IPS-18a (cell line): ENCODE data around the gene CSNK2B.

Source experiments
- H3K27ac ChIP-seq: one replicate; pipeline ENCODE4 v1.5.1; 2013; ENCODE audit warnings: low read length
- H3K27me3 ChIP-seq: one replicate; pipeline ENCODE4 v1.6.1; 2013; ENCODE audit warnings: mild to moderate bottlenecking, low read length; ENCODE audit not compliant: control insufficient read depth, insufficient read depth
- H3K36me3 ChIP-seq: one replicate; pipeline ENCODE4 v1.6.1; 2013; ENCODE audit warnings: low read depth, low read length; ENCODE audit not compliant: control insufficient read depth
- H3K4me1 ChIP-seq: one replicate; pipeline ENCODE4 v1.6.1; 2013; ENCODE audit warnings: low read depth, low read length; ENCODE audit not compliant: control insufficient read depth
- H3K4me3 ChIP-seq: one replicate; pipeline ENCODE4 v1.5.1; 2013; ENCODE audit warnings: low read length
- H3K9ac ChIP-seq: one replicate; pipeline ENCODE4 v1.6.1; 2013; ENCODE audit warnings: mild to moderate bottlenecking, low read length, moderate library complexity
- H3K9me3 ChIP-seq: one replicate; pipeline ENCODE4 v1.6.1; 2013; ENCODE audit warnings: low read depth, low read length; ENCODE audit not compliant: control insufficient read depth

Gene CSNK2B

GRCh38 chr6:31658158-31658688 is 7.7 kb upstream of the CSNK2B start:
- Histone ChIP-seq H3K4me3 (no peak overlapping the region), H3K27me3 (no peaks in the 10 kb centered on the region), H3K9me3 (no peaks in the 10 kb centered on the region), H3K36me3 (peaks cover 6% of the 10 kb centered on the region), H3K4me1 (peaks cover 3% of the 10 kb centered on the region), H3K9ac (no peak overlapping the region), H3K27ac (no peak overlapping the region)

DNA sequence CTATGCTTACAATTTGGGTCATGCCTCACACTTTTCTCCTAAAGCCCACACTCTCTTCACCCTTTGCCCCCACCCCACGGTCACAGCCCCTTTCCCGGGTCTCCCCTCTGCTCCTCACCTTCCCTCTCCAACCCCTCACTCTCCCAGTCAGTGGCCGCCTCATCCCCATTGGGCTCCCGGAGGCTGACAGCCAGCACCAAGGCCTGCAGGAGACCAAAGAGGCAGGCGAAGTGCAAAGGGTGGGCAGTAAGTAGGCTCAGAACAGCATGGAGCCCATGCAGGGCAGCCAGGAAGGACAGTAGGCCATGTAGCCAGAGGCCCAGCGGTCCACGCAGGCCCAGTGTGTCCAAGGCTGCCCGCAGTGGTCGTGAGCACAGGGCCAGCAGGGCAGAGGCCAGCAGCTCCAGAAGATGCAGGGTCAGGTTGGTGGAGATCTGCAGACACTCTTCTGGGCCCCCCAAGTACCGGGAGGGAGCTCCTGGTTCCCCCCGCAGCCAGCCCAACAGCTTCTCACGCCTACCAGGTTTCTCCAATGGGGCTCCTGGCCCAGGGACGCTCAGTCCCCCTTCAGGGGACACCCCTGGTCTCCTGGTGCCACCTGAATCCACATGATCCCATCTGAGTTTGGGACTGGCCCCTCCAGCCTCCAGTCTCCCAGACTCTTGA is 6.8 kb upstream of the CSNK2B start:
- peaks cover 11% of the 10 kb centered on the region for H3K36me3 ChIP-seq
- peaks cover 6% of the 10 kb centered on the region for H3K4me1 ChIP-seq
- no peaks in the 10 kb centered on the region for H3K27me3 ChIP-seq
- H3K9me3 ChIP-seq, result no peaks in the 10 kb centered on the region
- H3K9ac ChIP-seq, result peak overlapping the region; percentile 81
- peak overlapping the region; percentile 69 for H3K4me3 ChIP-seq
- H3K27ac ChIP-seq, result no peak overlapping the region

DNA sequence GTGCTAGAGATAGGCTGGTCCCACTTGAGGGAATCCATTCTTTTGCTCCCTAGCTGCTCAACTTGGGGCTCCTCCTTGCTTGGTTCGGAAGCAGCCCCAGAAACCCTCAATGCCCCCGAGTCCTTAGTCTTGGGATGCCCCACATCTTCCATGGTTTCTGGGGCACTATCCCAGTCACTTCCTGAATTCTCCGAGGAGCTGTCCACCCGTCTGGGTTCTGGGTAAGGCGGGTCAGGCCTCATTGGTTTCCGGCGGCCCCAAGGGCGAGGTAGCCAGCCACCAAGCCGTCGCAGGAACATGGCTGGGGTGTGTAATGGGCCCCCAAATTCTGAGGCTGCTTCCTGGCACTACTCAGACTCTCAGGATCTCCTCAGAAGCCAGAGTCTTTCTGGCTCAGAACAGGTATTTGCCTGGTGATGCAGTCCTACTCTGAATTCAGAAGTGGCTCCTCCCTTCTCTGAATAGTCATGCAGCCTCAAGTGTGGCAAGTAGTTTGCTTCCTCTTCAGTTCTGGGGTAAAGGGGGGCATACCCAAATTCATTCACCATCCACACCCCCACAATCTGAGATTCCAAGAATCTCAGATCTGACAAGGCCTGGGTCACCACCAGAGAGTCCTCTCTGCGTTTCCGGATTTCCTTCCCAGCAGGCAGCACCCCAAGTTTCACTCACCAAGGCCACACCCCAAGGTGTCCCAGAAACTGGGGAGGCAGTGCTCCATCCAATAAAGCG is 6.1 kb upstream of the CSNK2B start:
- Histone ChIP-seq H3K4me3 (peak overlapping the region; percentile 69), H3K9ac (peak overlapping the region; percentile 81), H3K9me3 (no peaks in the 10 kb centered on the region), H3K36me3 (peaks cover 11% of the 10 kb centered on the region), H3K4me1 (peaks cover 6% of the 10 kb centered on the region), H3K27ac (peak overlapping the region; percentile 28), H3K27me3 (no peaks in the 10 kb centered on the region)

- no peaks in the 10 kb centered on the region for H3K9me3 ChIP-seq
- H3K36me3 ChIP-seq, result peaks cover 11% of the 10 kb centered on the region
- no peaks in the 10 kb centered on the region for H3K27me3 ChIP-seq
- peak within 1 kb of the TSS; percentile 69 for H3K4me3 ChIP-seq
- H3K9ac ChIP-seq, result peak within 1 kb of the TSS; percentile 81
- peaks cover 6% of the 10 kb centered on the region for H3K4me1 ChIP-seq
- peak within 1 kb of the TSS; percentile 64 for H3K27ac ChIP-seq
Measured at GRCh38 chr6:31660381-31661261, 5.3 kb upstream of the CSNK2B start, which contains the start of gene C6orf47. C6orf47 (minus strand) TSS chr6:31660778; CDS start chr6:31659947, 831 bp downstream.

DNA sequence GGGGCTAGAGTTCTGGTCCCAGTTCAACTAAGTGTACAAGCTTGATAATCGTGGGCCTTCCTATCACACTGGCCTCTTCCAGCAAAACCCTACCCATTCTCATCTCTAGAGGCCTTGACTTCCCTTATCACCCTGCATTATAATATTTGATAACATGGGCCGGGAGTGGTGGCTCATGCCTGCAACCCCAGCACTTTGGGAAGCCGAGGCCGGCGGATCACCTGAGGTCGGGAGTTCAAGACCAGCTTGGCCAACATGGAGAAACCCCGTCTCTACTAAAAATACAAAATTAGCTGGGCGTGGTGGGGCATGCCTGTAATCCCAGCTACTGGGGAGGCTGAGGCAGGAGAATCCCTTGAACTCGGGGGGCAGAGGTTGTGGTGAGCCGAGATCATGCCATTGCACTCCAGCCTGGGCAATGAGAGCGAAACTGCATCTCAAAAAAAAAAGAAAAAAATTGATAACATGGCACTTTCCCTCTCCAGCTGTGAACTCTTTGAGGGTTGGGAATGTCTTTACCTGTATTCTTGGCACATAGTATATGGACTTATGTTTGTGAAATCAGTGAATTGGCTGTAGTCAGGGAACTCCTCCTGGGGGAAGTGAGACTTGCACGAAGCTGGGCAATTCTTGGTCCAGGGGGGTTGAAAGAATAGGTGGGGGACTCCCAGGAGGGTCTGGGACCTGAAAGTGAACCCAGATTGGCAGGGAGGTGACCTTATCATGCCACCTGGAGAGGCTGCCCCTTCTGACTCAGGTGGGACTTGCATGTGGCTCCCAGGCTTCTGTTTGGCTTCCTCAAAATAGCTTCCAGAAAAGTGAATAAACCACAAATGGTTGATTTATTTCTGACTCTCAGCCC is 4.4 kb upstream of the CSNK2B start:
- H3K27ac ChIP-seq, result peak overlapping the region; percentile 64
- peak overlapping the region; percentile 81 for H3K9ac ChIP-seq
- H3K4me1 ChIP-seq, result peaks cover 6% of the 10 kb centered on the region

DNA sequence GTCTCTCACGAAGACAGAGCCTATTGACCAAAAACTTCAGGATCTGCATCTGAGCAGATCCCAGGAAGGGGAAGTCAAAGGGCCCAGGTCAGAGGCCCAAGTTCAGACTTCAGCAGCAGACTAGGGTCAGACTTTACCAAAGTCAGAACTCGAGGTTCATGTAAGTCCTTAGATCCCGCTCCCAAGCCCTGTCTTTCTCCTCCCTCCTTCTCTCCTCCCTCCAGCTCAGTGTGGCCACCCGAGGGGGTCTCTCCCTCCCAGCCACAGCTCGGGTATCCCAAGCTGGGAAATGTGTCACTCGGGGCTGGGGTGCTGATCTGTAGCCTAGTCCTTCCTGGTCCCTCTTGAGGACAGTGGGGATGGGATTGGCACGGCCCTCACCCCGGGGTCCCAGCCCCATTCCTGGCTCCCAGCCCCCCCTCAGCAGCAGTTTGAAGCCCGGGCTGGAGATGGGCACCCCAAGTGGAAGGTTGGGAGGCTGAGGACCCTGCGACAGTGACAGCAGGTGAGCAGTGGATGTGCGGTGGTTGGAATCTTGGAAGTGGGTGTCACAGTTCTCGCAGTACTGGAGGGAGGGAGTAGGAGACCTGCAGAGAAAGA is 3.7 kb upstream of the CSNK2B start:
- Histone ChIP-seq H3K27me3 (no peaks in the 10 kb centered on the region), H3K4me3 (no peak overlapping the region), H3K4me1 (peaks cover 6% of the 10 kb centered on the region), H3K9ac (no peak overlapping the region), H3K27ac (no peak overlapping the region), H3K9me3 (no peaks in the 10 kb centered on the region), H3K36me3 (peaks cover 16% of the 10 kb centered on the region)

More for the DNA sequence above, 4.4 kb upstream of the CSNK2B start:
- Histone ChIP-seq H3K27me3 (no peaks in the 10 kb centered on the region), H3K4me3 (peak overlapping the region; percentile 69), H3K9me3 (no peaks in the 10 kb centered on the region), H3K36me3 (peaks cover 11% of the 10 kb centered on the region)

DNA sequence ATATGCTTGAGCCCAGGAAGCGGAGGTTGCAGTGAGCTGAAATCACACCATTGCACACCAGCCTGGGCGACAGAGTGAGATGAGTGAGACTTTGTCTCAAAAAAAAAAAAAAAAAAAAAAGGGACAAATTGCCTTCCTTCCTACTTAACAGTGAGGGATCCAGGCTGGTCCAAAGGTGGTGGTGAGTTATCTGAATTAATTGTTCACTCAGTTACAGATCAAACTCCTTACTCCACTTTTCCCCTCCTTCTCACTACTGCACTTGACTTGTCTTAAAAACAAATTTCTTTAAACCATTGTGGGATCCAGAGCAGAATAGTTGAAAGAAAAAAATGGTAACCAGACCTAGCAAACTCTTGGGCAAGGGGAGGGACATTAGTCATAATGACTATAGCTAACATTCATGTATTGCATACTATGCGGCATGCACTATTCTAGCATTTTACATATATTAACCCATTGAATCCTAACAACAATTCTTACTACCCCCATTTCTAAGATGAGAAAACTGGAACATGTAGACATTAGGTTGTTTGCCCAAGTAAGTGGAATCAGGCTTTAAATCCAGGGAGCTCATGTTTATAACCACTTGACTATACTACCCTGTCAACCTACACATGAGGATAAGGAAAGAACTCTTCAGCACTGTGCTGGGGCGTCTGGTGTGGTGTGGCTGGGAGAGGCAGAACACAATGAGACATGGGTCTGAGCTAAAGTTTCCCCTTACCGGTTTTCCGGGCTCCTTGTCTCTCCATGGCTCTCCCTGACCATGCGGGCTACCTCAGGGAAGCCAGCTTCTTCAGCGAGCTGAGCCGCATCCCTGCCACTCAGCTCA is 2.5 kb upstream of the CSNK2B start:
- Histone ChIP-seq H3K27me3 (no peaks in the 10 kb centered on the region), H3K4me1 (peaks cover 6% of the 10 kb centered on the region), H3K27ac (no peak overlapping the region), H3K9me3 (no peaks in the 10 kb centered on the region), H3K9ac (peak overlapping the region; percentile 92), H3K36me3 (peaks cover 27% of the 10 kb centered on the region), H3K4me3 (peak overlapping the region; percentile 84)

GRCh38 chr6:31663961-31664789 is 1.7 kb upstream of the CSNK2B start:
- H3K36me3 ChIP-seq, result peaks cover 36% of the 10 kb centered on the region
- peak overlapping the region; percentile 84 for H3K4me3 ChIP-seq
- peak overlapping the region; percentile 92 for H3K9ac ChIP-seq
- no peaks in the 10 kb centered on the region for H3K9me3 ChIP-seq
- H3K27me3 ChIP-seq, result no peaks in the 10 kb centered on the region
- peak overlapping the region; percentile 87 for H3K27ac ChIP-seq
- H3K4me1 ChIP-seq, result peaks cover 6% of the 10 kb centered on the region

GRCh38 chr6:31664790-31665500 is 935 bp upstream of the CSNK2B start, which contains the start of gene GPANK1:
GPANK1 (minus strand) TSS chr6:31664997; CDS start chr6:31664478, 519 bp downstream.
- H3K4me1 ChIP-seq, result peaks cover 6% of the 10 kb centered on the region

More at GRCh38 chr6:31664790-31665500, 935 bp upstream of the CSNK2B start, which contains the start of gene GPANK1:
- peaks cover 43% of the 10 kb centered on the region for H3K36me3 ChIP-seq
- no peaks in the 10 kb centered on the region for H3K9me3 ChIP-seq
- no peaks in the 10 kb centered on the region for H3K27me3 ChIP-seq
- peak within 1 kb of the TSS; percentile 92 for H3K9ac ChIP-seq
- H3K27ac ChIP-seq, result peak within 1 kb of the TSS; percentile 87
- H3K4me3 ChIP-seq, result peak within 1 kb of the TSS; percentile 84
